HepG2 (cell line): ENCODE measurements around the gene MMP25. TPM values are rescaled to one million over a fixed set of nuclear protein-coding genes. Genes with fewer than 3 reads are reported as not detected.

Source experiments
- MAFK ChIP-seq, 2 experiments: IDR thresholded peaks in 1 of 2; conservative IDR thresholded peaks in 1 of 2; 2 replicates each; pipeline ENCODE4 v1.6.1; 2011; ENCODE audit warnings: improper control_type of control experiment in 2 of 2, low read length in 2 of 2
- PCBP1 ChIP-seq: fragments of 200-400 bp; formaldehyde crosslinking; IDR thresholded peaks from 2 replicates; pipeline ENCODE4 v1.6.1; 2017; ENCODE audit warnings: mild to moderate bottlenecking, low read depth, low read length, borderline replicate concordance
- SNAI1 ChIP-seq: sonication (generic); formaldehyde crosslinking; IDR thresholded peaks from 2 replicates; pipeline ENCODE4 v1.5.0; 2020; ENCODE audit warnings: mild to moderate bottlenecking, missing genetic modification reagents, borderline replicate concordance
- SRY ChIP-seq: sonication (generic); formaldehyde crosslinking; IDR thresholded peaks from 2 replicates; pipeline ENCODE4 v1.8.0; 2022; ENCODE audit warnings: mild to moderate bottlenecking, missing genetic modification reagents
- ZBTB8A ChIP-seq: sonication (generic); formaldehyde crosslinking; IDR thresholded peaks from 2 replicates; pipeline ENCODE4 v1.4.0; 2020; ENCODE audit warnings: mild to moderate bottlenecking, low read depth, missing genetic modification reagents, borderline replicate concordance
- ZNF430 ChIP-seq: sonication (generic); formaldehyde crosslinking; IDR thresholded peaks from 2 replicates; pipeline ENCODE4 v1.9.0; 2021; ENCODE audit warnings: mild to moderate bottlenecking, missing genetic modification reagents
- ZNF724P ChIP-seq: sonication (generic); formaldehyde crosslinking; IDR thresholded peaks from 2 replicates; pipeline ENCODE4 v1.8.0; 2022; ENCODE audit warnings: missing genetic modification reagents, borderline replicate concordance
- polyA plus RNA-seq, 8 experiments: library from polyadenylated mRNA; depleted of rRNA in 3 of 8; stranded (reverse) in 7 of 8; unstranded in 1 of 8; fragments of >200 nt; fragmentation: Illumina TruSeq in 4 of 8; extraction: Trizol in 4 of 8; gene quantifications; 2 replicates each; pipeline versions ENCODE4 v1.2.1 to v1.2.3, GENCODE V29; 2011 to 2016; ENCODE audit warnings: low read depth in 4 of 8, missing spikeins in 1 of 8, mixed read lengths in 1 of 8; ENCODE audit not compliant: insufficient read depth in 1 of 8
- total RNA-seq, 5 experiments: library from RNA; depleted of rRNA; stranded (reverse); fragments of >200 nt; fragmentation: Illumina TruSeq; extraction: Trizol; gene quantifications; 2 replicates each; pipeline ENCODE4 v1.2.3, GENCODE V29; 2016; ENCODE audit warnings: low read depth in 1 of 5
- TF ChIP-seq, protein P1 (sequence below), 2 experiments: sonication (generic) in 1 of 2; formaldehyde crosslinking in 1 of 2; IDR thresholded peaks; 2 replicates each; pipeline versions ENCODE4 v1.4.0 to v1.6.1; 2016 to 2020; ENCODE audit warnings: borderline replicate concordance in 1 of 2, low read depth in 1 of 2, mild to moderate bottlenecking in 1 of 2, missing genetic modification reagents in 1 of 2

MMP25 gene
- total and polyA plus RNA-seq, 2 of the 13 experiments (the other 11 are each of a cell fraction or from before 2014, with no cell fraction given), result 0.04 to 0.08 TPM

DNA sequence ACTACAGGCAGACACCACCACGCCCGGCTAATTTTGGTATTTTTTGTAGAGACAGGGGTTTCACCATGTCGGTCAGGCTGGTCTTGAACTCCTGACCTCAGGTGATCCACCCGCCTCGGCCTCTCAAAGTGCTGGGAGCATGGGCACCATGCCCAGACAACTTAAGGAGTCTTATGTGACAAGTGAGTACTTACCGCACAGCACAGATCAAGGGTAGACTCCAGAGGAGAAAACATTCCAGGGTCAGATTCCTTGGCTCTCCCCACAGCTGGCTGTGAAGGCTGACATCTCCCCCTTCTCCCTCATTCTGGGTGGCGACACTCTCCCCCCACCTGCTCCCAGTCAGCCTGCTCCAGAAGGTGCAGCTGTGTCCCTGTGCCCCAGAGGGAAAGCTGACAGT lies 42.1 kb downstream of the MMP25 start (continued):
- TF ChIP-seq, protein P1, sequence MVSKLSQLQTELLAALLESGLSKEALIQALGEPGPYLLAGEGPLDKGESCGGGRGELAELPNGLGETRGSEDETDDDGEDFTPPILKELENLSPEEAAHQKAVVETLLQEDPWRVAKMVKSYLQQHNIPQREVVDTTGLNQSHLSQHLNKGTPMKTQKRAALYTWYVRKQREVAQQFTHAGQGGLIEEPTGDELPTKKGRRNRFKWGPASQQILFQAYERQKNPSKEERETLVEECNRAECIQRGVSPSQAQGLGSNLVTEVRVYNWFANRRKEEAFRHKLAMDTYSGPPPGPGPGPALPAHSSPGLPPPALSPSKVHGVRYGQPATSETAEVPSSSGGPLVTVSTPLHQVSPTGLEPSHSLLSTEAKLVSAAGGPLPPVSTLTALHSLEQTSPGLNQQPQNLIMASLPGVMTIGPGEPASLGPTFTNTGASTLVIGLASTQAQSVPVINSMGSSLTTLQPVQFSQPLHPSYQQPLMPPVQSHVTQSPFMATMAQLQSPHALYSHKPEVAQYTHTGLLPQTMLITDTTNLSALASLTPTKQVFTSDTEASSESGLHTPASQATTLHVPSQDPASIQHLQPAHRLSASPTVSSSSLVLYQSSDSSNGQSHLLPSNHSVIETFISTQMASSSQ (IDR thresholded peaks at IDR 0.05; ENCODE audit: low read depth), result no peak
- TF ChIP-seq, protein P1 (CRISPR knock-in tag; IDR thresholded peaks at IDR 0.05; ENCODE audit: borderline replicate concordance), result no peak
- TF ChIP-seq ZNF430 (no peak), ZBTB8A (no peak), MAFK (conservative IDR thresholded peaks at IDR 0.05 in 1 of 2, IDR thresholded peaks at IDR 0.05 in 1 of 2; ENCODE audit: low read length in 2 of 2) (no peak), ZNF724P (CRISPR knock-in tag) (no peak), SRY (CRISPR knock-in tag) (no peak), SNAI1 (CRISPR knock-in tag) (no peak), PCBP1 (no peak)
